HepG2 (cell line): Measurements from ENCODE around the gene RPRD1A. TPM values are rescaled to one million over a fixed set of nuclear protein-coding genes. Genes with fewer than 3 reads are reported as not detected.

Source experiments
- KDM5A ChIP-seq: fragments of 200-600 bp; sonication (generic); IDR thresholded peaks from 2 replicates; pipeline ENCODE4 v1.7.0; 2018; ENCODE audit warnings: antibody characterized with exemption, mild to moderate bottlenecking, low read length, borderline replicate concordance
- KDM6A ChIP-seq: IDR thresholded peaks from 2 replicates; pipeline ENCODE4 v1.6.1; 2016; ENCODE audit warnings: low read depth
- MYC ChIP-seq: sonication (generic); formaldehyde crosslinking; IDR thresholded peaks from 2 replicates; pipeline ENCODE4 v1.9.0; 2021; ENCODE audit warnings: missing genetic modification reagents, borderline replicate concordance
- MZF1 ChIP-seq: sonication (generic); formaldehyde crosslinking; IDR thresholded peaks from 2 replicates; pipeline ENCODE4 v1.8.1; 2023; ENCODE audit warnings: mild to moderate bottlenecking, missing genetic modification reagents, borderline replicate concordance
- NFAT5 ChIP-seq: sonication (generic); formaldehyde crosslinking; IDR thresholded peaks from 2 replicates; pipeline ENCODE4 v1.4.0; 2020; ENCODE audit warnings: missing genetic modification reagents
- PHF8 ChIP-seq: sonication (generic); formaldehyde crosslinking; IDR thresholded peaks from 2 replicates; pipeline ENCODE4 v1.5.0; 2020; ENCODE audit warnings: missing genetic modification reagents
- SAP130 ChIP-seq: IDR thresholded peaks from 2 replicates; pipeline ENCODE4 v1.6.1; 2016; ENCODE audit warnings: low read depth
- SIN3A ChIP-seq: IDR thresholded peaks from 2 replicates; pipeline ENCODE4 v1.6.1; 2011; ENCODE audit warnings: low read depth, mild to moderate bottlenecking, control low read depth, low read length, borderline replicate concordance
- ZBTB38 ChIP-seq: sonication (generic); formaldehyde crosslinking; IDR thresholded peaks from 2 replicates; pipeline ENCODE4 v1.5.1; 2020; ENCODE audit warnings: mild to moderate bottlenecking, missing genetic modification reagents
- ZNF780A ChIP-seq: sonication (generic); formaldehyde crosslinking; IDR thresholded peaks from 2 replicates; pipeline ENCODE4 v1.8.0; 2022; ENCODE audit warnings: mild to moderate bottlenecking, missing genetic modification reagents, moderate library complexity
- polyA plus RNA-seq, 8 experiments: library from polyadenylated mRNA; depleted of rRNA in 3 of 8; stranded (reverse) in 7 of 8; unstranded in 1 of 8; fragments of >200 nt; fragmentation: Illumina TruSeq in 4 of 8; extraction: Trizol in 4 of 8; gene quantifications; 2 replicates each; pipeline versions ENCODE4 v1.2.1 to v1.2.3, GENCODE V29; 2011 to 2016; ENCODE audit warnings: low read depth in 4 of 8, missing spikeins in 1 of 8, mixed read lengths in 1 of 8; ENCODE audit not compliant: insufficient read depth in 1 of 8
- total RNA-seq, 5 experiments: library from RNA; depleted of rRNA; stranded (reverse); fragments of >200 nt; fragmentation: Illumina TruSeq; extraction: Trizol; gene quantifications; 2 replicates each; pipeline ENCODE4 v1.2.3, GENCODE V29; 2016; ENCODE audit warnings: low read depth in 1 of 5
- TF ChIP-seq, protein P1 (sequence below): sonication (generic); formaldehyde crosslinking; IDR thresholded peaks from 2 replicates; pipeline ENCODE4 v1.9.0; 2021; ENCODE audit warnings: mild to moderate bottlenecking, missing genetic modification reagents
- TF ChIP-seq, protein P2 (sequence below): sonication (generic); formaldehyde crosslinking; IDR thresholded peaks from 2 replicates; pipeline ENCODE4 v1.4.0; 2020; ENCODE audit warnings: missing genetic modification reagents
- TF ChIP-seq, protein P3 (sequence below): sonication (generic); formaldehyde crosslinking; IDR thresholded peaks from 2 replicates; pipeline ENCODE4 v1.4.0; 2020; ENCODE audit warnings: missing genetic modification reagents, borderline replicate concordance

The RPRD1A gene
- total and polyA plus RNA-seq, 2 of the 13 experiments (the other 11 are each of a cell fraction or from before 2014, with no cell fraction given) = 42.5 to 78.2 TPM

- TF ChIP-seq MYC (CRISPR knock-in tag) = peak; percentile 92
- TF ChIP-seq, protein P1, sequence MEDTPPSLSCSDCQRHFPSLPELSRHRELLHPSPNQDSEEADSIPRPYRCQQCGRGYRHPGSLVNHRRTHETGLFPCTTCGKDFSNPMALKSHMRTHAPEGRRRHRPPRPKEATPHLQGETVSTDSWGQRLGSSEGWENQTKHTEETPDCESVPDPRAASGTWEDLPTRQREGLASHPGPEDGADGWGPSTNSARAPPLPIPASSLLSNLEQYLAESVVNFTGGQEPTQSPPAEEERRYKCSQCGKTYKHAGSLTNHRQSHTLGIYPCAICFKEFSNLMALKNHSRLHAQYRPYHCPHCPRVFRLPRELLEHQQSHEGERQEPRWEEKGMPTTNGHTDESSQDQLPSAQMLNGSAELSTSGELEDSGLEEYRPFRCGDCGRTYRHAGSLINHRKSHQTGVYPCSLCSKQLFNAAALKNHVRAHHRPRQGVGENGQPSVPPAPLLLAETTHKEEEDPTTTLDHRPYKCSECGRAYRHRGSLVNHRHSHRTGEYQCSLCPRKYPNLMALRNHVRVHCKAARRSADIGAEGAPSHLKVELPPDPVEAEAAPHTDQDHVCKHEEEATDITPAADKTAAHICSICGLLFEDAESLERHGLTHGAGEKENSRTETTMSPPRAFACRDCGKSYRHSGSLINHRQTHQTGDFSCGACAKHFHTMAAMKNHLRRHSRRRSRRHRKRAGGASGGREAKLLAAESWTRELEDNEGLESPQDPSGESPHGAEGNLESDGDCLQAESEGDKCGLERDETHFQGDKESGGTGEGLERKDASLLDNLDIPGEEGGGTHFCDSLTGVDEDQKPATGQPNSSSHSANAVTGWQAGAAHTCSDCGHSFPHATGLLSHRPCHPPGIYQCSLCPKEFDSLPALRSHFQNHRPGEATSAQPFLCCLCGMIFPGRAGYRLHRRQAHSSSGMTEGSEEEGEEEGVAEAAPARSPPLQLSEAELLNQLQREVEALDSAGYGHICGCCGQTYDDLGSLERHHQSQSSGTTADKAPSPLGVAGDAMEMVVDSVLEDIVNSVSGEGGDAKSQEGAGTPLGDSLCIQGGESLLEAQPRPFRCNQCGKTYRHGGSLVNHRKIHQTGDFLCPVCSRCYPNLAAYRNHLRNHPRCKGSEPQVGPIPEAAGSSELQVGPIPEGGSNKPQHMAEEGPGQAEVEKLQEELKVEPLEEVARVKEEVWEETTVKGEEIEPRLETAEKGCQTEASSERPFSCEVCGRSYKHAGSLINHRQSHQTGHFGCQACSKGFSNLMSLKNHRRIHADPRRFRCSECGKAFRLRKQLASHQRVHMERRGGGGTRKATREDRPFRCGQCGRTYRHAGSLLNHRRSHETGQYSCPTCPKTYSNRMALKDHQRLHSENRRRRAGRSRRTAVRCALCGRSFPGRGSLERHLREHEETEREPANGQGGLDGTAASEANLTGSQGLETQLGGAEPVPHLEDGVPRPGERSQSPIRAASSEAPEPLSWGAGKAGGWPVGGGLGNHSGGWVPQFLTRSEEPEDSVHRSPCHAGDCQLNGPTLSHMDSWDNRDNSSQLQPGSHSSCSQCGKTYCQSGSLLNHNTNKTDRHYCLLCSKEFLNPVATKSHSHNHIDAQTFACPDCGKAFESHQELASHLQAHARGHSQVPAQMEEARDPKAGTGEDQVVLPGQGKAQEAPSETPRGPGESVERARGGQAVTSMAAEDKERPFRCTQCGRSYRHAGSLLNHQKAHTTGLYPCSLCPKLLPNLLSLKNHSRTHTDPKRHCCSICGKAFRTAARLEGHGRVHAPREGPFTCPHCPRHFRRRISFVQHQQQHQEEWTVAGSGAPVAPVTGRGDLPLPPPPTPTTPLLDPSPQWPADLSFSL (CRISPR knock-in tag) = no peak
- TF ChIP-seq SAP130 = peak; percentile 95
- TF ChIP-seq KDM5A = peak; percentile 93
- TF ChIP-seq PHF8 (CRISPR knock-in tag) = peak; percentile 88
- TF ChIP-seq MZF1 (CRISPR knock-in tag) = no peak
- TF ChIP-seq, protein P2, sequence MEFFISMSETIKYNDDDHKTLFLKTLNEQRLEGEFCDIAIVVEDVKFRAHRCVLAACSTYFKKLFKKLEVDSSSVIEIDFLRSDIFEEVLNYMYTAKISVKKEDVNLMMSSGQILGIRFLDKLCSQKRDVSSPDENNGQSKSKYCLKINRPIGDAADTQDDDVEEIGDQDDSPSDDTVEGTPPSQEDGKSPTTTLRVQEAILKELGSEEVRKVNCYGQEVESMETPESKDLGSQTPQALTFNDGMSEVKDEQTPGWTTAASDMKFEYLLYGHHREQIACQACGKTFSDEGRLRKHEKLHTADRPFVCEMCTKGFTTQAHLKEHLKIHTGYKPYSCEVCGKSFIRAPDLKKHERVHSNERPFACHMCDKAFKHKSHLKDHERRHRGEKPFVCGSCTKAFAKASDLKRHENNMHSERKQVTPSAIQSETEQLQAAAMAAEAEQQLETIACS (CRISPR knock-in tag) = no peak
- TF ChIP-seq KDM6A (CRISPR knock-in tag) = no peak
- no peak; the same call in 1 of the 2 replicates for TF ChIP-seq NFAT5
- TF ChIP-seq, protein P3, sequence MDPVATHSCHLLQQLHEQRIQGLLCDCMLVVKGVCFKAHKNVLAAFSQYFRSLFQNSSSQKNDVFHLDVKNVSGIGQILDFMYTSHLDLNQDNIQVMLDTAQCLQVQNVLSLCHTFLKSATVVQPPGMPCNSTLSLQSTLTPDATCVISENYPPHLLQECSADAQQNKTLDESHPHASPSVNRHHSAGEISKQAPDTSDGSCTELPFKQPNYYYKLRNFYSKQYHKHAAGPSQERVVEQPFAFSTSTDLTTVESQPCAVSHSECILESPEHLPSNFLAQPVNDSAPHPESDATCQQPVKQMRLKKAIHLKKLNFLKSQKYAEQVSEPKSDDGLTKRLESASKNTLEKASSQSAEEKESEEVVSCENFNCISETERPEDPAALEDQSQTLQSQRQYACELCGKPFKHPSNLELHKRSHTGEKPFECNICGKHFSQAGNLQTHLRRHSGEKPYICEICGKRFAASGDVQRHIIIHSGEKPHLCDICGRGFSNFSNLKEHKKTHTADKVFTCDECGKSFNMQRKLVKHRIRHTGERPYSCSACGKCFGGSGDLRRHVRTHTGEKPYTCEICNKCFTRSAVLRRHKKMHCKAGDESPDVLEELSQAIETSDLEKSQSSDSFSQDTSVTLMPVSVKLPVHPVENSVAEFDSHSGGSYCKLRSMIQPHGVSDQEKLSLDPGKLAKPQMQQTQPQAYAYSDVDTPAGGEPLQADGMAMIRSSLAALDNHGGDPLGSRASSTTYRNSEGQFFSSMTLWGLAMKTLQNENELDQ (CRISPR knock-in tag) = no peak
- peak; percentile 75; the same call in 1 of the 2 replicates for TF ChIP-seq ZNF780A (CRISPR knock-in tag)
- TF ChIP-seq SIN3A = peak; percentile 75
- TF ChIP-seq ZBTB38 (CRISPR knock-in tag) = peak; percentile 58; the same call in 1 of the 2 replicates
These were observed 95.0 kb downstream of the RPRD1A start, which contains the start of gene RMP24 (continued) for GRCh38 chr18:35972197-35973000.
